ENCODE results near the gene ADCY7. TPM values are rescaled to one million over a fixed set of nuclear protein-coding genes. Genes with fewer than 3 reads are reported as not detected.

ADCY7 gene
- total RNA-seq, 4 donors from 2014 or later: 14.0 to 38.9 (median 21.4) TPM

GRCh38 chr16:50360779-50361178 lies 94.4 kb downstream of the ADCY7 start:
- ATAC-seq (ENCODE audit: low FRiP score) (peak; percentile 62), DNase-seq (ENCODE audit: low spot score) (no peak)
- TF ChIP-seq CTCF (IDR thresholded peaks at IDR 0.05): no peak

- ATAC-seq (ENCODE audit: low FRiP score) (no peak), DNase-seq (ENCODE audit: low spot score) (no peak)
- TF ChIP-seq CTCF (IDR thresholded peaks at IDR 0.05): no peak
Observed at GRCh38 chr16:50363656-50364055, 97.3 kb downstream of the ADCY7 start.

- TF ChIP-seq CTCF (IDR thresholded peaks at IDR 0.05): no peak
- ATAC-seq (ENCODE audit: low FRiP score) (no peak), DNase-seq (ENCODE audit: low spot score) (no peak)
Observed at GRCh38 chr16:50365791-50366575, 99.6 kb downstream of the ADCY7 start.

Small RNAs within 50 kb of the gene (small RNA-seq; reads per million reads assigned to genes)
- gene MIR6771: not detected

Other genes starting within 250 kb of the ADCY7 start
- 10 to 100 TPM; 15.1 to 29.5 (median 21.1) TPM for gene CNEP1R1, start 241.3 kb upstream of the ADCY7 start, total RNA-seq
- gene HEATR3, start 200.6 kb upstream of the ADCY7 start, total RNA-seq: 10 to 100 TPM; 15.6 to 51.8 (median 25.3) TPM
- 10 to 100 TPM; 10.7 to 15.6 (median 13.2) TPM for gene TENT4B, start 113.2 kb upstream of the ADCY7 start, total RNA-seq
- 10 to 100 TPM; 29.9 to 41.2 (median 38.9) TPM for gene BRD7, start 102.4 kb downstream of the ADCY7 start, total RNA-seq

Data from omental fat pad (tissue), 4 donors.